ENCODE measurements around the gene C2orf69. TPM values are rescaled to one million over a fixed set of nuclear protein-coding genes. Genes with fewer than 3 reads are reported as not detected.

C2orf69 gene
- total and polyA plus RNA-seq, 2 donors (not counting 1 experiment from before 2014, with no cell fraction given) = 3.7 to 12.9 TPM

DNA sequence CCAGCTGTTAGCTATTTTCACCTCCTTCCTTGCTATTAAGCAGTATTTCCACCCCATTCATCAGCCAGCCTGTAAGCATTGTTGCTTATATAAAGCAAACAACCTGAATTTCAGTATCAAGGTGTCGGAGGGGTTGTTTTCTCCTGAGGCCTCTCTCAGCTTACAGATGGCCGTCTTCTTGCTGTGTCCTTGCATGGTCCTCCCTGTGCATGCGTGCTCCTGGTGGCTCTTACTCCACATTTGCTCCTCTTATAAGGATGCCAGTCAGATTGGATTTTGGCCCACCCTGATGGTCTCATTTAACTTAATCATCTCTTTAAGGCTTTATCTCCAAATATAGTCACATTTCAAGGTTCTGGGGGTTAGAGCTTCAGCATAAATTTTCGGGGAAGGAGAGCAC lies 46.9 kb downstream of the C2orf69 start:
- Mint-ChIP-seq H3K27me3 (no peaks in the 10 kb centered on the region), H3K27ac (no peak overlapping the region), H3K9me3 (ENCODE audit: insufficient read depth) (no peaks in the 10 kb centered on the region), H3K4me1 (peaks cover 44% of the 10 kb centered on the region), H3K4me3 (peak overlapping the region; percentile 63)
- 100% methylated on average over 4 of the region's 4 CpGs for WGBS (ENCODE audit: insufficient coverage)
- Histone ChIP-seq H3K27me3 (replicated peaks in 1 of 4; ENCODE audit: control extremely low read depth in 1 of 4, control insufficient read depth in 3 of 4, insufficient read depth in 4 of 4, low read length in 3 of 4) (no peaks in the 10 kb centered on the region), H3K9me3 (ENCODE audit: control extremely low read depth in 1 of 3, control insufficient read depth in 2 of 3, insufficient read depth in 1 of 3, low read length in 2 of 3) (no peaks in the 10 kb centered on the region), H2AFZ (ENCODE audit: insufficient read depth, low read depth, low read length, poor library complexity, severe bottlenecking) (no peak overlapping the region), H4K20me1 (ENCODE audit: control insufficient read depth, insufficient read depth, low read length, poor library complexity, severe bottlenecking) (peaks cover 4% of the 10 kb centered on the region), H3K36me3 (replicated peaks in 1 of 2; ENCODE audit: control extremely low read depth in 1 of 2, control insufficient read depth in 1 of 2, extremely low read depth in 1 of 2, insufficient read depth in 2 of 2, low read length in 1 of 2) (peaks cover 7 to 37% of the 10 kb centered on the region in 2 experiments), H3K4me2 (replicated peaks; ENCODE audit: low read depth, low read length, poor library complexity, severe bottlenecking) (no peak overlapping the region), H3K27ac (ENCODE audit: low read length in 2 of 2) (no peak overlapping the region), H3K79me2 (ENCODE audit: control insufficient read depth, insufficient read depth, low read length) (peaks cover 40% of the 10 kb centered on the region), H3K9ac (ENCODE audit: low read length) (no peak overlapping the region), H3K4me1 (ENCODE audit: control insufficient read depth in 2 of 2, insufficient read depth in 2 of 2, low read length in 2 of 2) (peaks cover 24 to 27% of the 10 kb centered on the region in 2 donors), H3K4me3 (ENCODE audit: control extremely low read depth in 1 of 5, extremely low read depth in 1 of 5, insufficient read depth in 1 of 5, low read depth in 2 of 5, low read length in 4 of 5) (no peak overlapping the region)
- intact Hi-C loops (cut with micrococcal nuclease) = loop anchor here (5.0 kb wide), 2 partner anchors 929 to 1494 kb away; partner anchors contain the start of genes NIF3L1, PPIL3, STRADB and TRAK2
- ATAC-seq (ENCODE audit: low read depth) (no peak), DNase-seq (no peak)
- TF ChIP-seq EZH2 (IDR thresholded peaks at IDR 0.05; ENCODE audit: borderline replicate concordance, insufficient read depth, low read depth, low read length, poor library complexity, severe bottlenecking) = no peak
- TF ChIP-seq, protein P1, sequence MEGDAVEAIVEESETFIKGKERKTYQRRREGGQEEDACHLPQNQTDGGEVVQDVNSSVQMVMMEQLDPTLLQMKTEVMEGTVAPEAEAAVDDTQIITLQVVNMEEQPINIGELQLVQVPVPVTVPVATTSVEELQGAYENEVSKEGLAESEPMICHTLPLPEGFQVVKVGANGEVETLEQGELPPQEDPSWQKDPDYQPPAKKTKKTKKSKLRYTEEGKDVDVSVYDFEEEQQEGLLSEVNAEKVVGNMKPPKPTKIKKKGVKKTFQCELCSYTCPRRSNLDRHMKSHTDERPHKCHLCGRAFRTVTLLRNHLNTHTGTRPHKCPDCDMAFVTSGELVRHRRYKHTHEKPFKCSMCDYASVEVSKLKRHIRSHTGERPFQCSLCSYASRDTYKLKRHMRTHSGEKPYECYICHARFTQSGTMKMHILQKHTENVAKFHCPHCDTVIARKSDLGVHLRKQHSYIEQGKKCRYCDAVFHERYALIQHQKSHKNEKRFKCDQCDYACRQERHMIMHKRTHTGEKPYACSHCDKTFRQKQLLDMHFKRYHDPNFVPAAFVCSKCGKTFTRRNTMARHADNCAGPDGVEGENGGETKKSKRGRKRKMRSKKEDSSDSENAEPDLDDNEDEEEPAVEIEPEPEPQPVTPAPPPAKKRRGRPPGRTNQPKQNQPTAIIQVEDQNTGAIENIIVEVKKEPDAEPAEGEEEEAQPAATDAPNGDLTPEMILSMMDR (IDR thresholded peaks at IDR 0.05) = no peak
- POLR2A ChIA-PET = interaction anchor here (0.9 kb wide), 1 partner anchor 18 kb away, joined by 3 read pairs; no protein-coding TSS in a partner anchor
- CTCF ChIA-PET = no interaction called here

DNA sequence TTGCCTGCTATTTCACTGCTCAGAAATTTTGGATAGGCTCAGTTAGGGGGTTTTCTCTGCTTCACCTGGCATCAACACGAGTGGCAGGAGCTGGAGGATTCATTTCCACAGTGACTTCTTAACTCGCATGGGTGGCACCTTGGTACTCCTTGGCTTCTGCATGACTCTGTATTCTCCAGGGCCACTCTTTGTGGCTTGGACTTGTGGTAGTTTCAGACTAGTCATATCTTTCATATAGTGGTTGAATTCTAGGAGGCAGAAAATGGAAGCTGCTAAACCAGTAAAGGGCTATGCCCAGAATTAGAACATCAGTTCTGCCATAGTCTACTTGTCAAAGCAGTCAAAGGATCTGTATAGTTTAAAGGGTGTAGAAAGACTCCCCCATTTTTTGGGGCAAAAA lies 51.1 kb downstream of the C2orf69 start:
- H3K27ac Mint-ChIP-seq = no peak overlapping the region
- peaks cover 14% of the 10 kb centered on the region for H3K4me1 Mint-ChIP-seq
- no peak overlapping the region for H2AFZ ChIP-seq (ENCODE audit: insufficient read depth, low read depth, low read length, poor library complexity, severe bottlenecking)
- H3K4me3 ChIP-seq (ENCODE audit: control extremely low read depth in 1 of 5, extremely low read depth in 1 of 5, insufficient read depth in 1 of 5, low read depth in 2 of 5, low read length in 4 of 5) = no peak overlapping the region
- H3K9me3 ChIP-seq (ENCODE audit: control extremely low read depth in 1 of 3, control insufficient read depth in 2 of 3, insufficient read depth in 1 of 3, low read length in 2 of 3) = no peaks in the 10 kb centered on the region
- no peak overlapping the region for H3K9ac ChIP-seq (ENCODE audit: low read length)
- ATAC-seq (ENCODE audit: low read depth) = no peak
- H3K9me3 Mint-ChIP-seq (ENCODE audit: insufficient read depth) = no peaks in the 10 kb centered on the region
- H3K27me3 Mint-ChIP-seq = no peaks in the 10 kb centered on the region
- H3K4me3 Mint-ChIP-seq = no peak overlapping the region
- no peak overlapping the region for H3K27ac ChIP-seq (ENCODE audit: low read length in 2 of 2)
- no peaks in the 10 kb centered on the region for H4K20me1 ChIP-seq (ENCODE audit: control insufficient read depth, insufficient read depth, low read length, poor library complexity, severe bottlenecking)
- H3K27me3 ChIP-seq (replicated peaks in 1 of 4; ENCODE audit: control extremely low read depth in 1 of 4, control insufficient read depth in 3 of 4, insufficient read depth in 4 of 4, low read length in 3 of 4) = no peaks in the 10 kb centered on the region
- H3K36me3 ChIP-seq (replicated peaks in 1 of 2; ENCODE audit: control extremely low read depth in 1 of 2, control insufficient read depth in 1 of 2, extremely low read depth in 1 of 2, insufficient read depth in 2 of 2, low read length in 1 of 2) = peaks cover 10 to 54% of the 10 kb centered on the region in 2 experiments
- DNase-seq = no peak
- POLR2A ChIA-PET = no interaction called here
- no peaks in the 10 kb centered on the region for H3K79me2 ChIP-seq (ENCODE audit: control insufficient read depth, insufficient read depth, low read length)
- intact Hi-C loops (cut with micrococcal nuclease) = no loop called here
- no CpG with 5 or more reads among the region's 2 CpGs for WGBS (ENCODE audit: insufficient coverage)
- H3K4me1 ChIP-seq (ENCODE audit: control insufficient read depth in 2 of 2, insufficient read depth in 2 of 2, low read length in 2 of 2) = peaks cover 0 to 1% of the 10 kb centered on the region in 2 donors
- no peak overlapping the region for H3K4me2 ChIP-seq (replicated peaks; ENCODE audit: low read depth, low read length, poor library complexity, severe bottlenecking)
- CTCF ChIA-PET = no interaction called here
- TF ChIP-seq EZH2 (IDR thresholded peaks at IDR 0.05; ENCODE audit: borderline replicate concordance, insufficient read depth, low read depth, low read length, poor library complexity, severe bottlenecking) = no peak
- TF ChIP-seq, protein P1 (IDR thresholded peaks at IDR 0.05) = no peak

Data from B cell (primary cell).